RPMI8226 (cell line): ENCODE data around the gene PCNT.
"Not testable (repeated sequence)": the region's sequence is repeated elsewhere in the genome, so short reads cannot be mapped to it uniquely, and the experiment has no call there.

Experiments used
- DNase-seq: peaks from one replicate; pipeline ENCODE4 v3.0.0-alpha.2; 2015

PCNT gene

DNA sequence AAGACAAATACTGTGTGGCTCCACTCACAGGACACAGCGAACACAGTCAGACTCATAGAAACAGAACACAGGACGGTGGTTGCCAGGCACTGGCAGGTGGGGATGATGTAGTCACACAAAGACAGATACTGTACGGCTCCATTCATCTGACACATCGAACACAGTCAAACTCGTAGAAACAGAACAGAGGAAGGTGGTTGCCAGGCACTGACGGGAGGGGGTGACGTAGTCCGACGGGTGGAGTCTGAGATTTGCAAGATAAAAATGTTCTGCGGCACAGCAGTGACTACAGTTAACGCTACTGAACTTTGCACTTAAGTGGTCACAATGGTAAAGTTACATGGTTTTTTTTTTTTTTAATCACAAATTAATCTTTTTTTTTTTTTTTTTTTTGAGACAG lies 19.0 kb upstream of the PCNT start:
- no peak for DNase-seq

DNA sequence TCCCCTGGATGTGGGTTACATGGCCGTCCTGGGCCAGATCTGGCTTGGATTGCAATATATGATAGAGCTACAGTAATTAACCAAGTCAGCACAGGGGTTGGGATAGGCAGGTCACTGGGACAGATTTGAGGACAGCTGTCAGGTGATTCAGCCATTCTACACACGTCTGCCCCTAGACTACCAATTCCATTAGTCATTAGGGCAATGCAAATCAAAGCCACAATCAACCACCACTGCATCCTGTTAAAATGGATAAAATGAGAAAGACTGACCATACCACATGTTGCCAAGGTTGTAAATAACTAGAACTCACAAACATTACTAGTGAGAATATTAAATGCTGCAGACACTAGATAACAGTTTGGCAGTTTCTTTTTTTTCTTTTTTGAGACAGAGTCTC lies 16.3 kb upstream of the PCNT start:
- DNase-seq = no peak

DNA sequence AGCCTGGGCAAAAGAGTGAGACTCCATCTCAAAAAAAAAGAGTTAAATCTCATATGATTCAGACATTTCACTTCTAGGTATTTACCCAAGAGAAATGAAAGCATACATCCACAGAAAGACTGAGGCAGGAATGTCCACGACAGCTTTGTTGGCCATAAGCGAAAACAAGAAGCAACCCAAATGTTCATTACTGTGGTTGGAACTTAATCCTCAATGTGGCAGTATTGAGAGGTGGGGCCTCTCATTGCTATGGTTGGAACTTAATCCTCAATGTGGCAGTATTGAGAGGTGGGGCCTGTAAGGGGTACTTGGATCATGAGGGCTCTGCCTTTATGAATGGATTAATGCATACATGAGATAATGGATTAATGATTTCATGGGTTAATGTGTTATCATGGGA lies 15.5 kb upstream of the PCNT start:
- no peak for DNase-seq

DNA sequence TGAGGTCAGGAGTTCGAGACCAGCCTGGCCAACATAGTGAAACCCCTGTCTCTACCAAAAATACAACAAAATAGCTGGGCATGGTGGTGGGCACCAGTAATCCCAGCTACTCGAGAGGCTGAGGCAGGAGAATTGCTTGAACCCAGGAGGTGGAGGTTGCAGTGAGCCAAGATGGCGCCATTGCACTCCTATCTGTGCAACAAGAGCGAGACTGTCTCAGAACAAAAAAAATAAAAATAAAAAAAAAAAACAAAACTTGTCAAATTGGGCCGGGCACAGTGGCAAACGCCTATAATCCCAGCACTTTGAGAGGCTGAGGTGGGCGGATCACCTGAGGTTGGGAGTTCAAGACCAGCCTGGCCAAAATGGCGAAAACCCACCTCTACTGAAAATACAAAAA lies 13.7 kb upstream of the PCNT start:
- DNase-seq = not testable (repeated sequence)

DNA sequence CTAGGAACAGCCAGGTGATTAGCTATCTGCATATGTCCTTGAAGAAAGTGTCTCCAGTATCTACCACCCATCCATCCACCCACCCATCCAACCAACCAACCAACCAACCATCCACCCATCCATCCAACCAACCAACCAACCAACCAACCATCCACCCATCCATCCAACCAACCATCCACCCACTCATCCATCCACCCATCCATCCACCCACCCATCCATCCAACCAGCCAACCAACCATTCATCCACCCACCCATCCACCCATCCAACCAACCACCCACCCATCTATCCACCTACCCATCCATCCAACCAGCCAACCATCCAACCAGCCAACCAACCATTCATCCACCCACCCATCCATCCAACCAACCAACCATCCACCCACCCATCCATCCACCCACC lies 12.4 kb upstream of the PCNT start:
- DNase-seq = no peak

DNA sequence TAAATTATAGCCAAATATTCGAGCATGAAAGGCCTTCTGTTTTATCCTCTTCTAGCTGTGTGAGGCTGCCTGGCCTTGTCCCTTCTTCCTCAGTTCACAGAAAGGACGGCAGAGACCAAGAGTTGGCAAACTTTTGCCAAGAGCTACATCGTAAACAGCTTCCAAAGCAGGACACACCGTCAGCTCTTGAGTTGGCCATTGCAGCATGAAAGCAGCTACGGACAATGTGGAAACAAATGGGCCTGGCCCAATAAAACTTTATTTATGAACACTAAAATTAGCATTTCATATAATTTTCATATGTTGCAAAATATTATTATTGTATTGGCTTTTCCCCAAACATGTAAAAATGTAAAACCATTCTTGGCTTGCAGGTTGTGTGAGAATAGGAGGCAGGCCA lies 11.0 kb upstream of the PCNT start:
- no peak for DNase-seq

DNA sequence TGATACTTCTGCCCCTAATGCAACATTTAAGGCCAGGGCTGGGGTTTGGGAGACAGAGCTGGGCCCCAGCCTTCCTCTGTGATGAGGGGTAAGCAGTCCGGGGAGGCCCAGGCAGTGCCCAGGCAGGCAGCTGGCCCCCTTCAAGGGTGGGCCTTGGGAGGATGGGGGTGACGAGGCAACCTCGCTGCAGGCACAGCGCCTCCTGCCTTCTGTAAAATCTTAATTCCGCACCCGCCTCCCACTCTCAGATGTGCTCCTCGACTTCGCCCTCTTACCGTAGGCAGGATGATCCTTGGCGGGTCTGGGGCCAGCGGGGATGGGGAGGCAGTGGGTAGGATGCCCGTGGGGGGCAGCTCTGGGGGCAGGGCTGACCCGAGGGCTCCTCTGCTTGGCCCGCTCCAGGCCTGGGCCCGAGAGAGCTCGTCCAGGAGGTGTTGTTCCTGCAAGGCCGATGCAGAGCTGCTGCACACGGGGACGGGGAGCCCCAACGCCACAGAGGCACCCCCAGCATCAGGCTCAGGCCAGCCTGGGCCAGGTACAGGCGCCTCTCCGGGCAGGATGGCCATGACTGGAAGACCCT lies 9.4 kb upstream of the PCNT start:
- DNase-seq = no peak

DNA sequence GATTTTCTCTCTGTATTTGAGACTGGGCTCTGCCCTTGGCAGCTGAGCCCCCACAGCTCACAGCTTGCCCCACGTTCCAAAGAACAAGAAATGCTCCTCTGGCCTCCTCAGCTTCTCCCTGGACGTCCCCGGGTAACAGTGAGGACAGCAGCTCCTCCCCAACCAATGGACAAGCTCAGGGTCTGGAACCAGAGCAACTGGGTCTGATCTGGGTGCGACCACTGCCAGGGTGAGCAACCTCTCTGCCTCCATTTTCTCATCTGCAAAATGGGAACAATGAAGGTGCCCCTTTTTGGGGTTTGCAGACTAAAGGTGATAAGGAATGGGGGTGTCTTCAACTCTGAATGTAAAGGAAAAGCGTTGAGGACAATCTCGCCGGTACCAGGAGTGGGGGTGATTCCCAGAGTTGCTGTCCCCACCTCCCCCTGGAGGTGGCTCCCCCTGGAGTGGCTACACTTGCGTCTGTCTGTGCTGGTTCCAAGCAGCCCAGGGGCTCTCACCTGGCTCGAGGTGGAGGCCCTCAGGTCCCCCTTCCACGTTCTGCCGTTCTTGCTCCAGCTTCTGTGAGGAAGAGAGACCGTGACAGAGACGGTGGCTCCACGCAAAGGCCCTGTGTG lies 7.1 kb upstream of the PCNT start:
- no peak for DNase-seq

DNA sequence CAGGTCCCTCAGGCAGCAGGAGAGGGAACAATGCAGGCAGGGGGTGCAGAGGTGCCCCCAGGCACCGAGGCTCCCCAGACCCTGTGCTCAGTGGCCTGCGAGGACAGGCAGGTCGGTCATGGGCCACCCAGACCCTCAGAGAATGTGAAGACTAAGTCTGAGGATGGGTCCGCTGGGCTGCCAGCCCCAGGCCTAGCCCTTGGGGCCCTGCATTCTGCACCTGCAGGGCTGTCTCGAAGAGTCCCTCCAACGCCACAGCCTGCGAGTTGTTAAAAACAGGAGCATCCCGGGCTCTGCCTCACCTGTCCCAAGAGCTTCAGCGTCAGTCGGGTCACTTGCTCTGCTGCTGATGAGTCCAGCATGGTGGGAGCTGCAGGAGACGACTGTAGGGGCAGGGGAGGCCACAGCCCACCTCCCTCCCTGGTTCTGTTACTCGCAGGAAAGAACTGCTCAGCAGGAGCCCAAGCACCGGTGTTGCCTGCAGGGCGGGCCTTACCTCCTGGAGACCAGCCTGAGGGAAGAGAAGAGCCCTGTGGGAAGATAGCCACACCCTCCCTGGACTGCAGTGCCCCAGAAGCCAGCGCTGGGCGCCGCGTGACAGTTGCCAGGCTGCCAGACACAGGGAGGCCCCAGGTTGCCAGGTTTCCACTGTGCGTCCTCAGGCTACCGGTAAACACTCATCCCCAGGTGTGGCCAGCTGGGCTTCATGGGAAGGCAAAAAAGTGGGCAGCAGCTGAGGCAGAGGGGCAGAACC lies 6.1 kb upstream of the PCNT start:
- no peak for DNase-seq

DNA sequence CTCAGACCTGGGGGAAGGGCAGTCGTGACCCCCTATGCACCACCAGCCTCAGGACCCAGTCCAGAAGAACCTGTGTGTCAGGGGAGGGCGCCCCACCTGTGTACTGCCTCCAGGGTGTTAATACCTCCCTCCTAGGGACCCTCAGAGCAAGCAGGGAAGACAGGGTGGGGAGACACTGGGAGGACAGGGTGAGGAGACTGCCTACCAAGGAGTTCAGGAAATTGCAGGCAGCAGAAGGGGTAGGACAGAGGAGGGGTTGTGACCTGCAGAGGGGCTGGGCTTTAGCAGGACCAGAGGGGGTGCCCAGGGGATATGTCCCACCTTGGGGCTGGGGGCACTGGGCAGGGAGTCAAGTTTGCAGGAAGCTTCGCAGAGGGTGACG lies 5.5 kb upstream of the PCNT start:
- no peak for DNase-seq

DNA sequence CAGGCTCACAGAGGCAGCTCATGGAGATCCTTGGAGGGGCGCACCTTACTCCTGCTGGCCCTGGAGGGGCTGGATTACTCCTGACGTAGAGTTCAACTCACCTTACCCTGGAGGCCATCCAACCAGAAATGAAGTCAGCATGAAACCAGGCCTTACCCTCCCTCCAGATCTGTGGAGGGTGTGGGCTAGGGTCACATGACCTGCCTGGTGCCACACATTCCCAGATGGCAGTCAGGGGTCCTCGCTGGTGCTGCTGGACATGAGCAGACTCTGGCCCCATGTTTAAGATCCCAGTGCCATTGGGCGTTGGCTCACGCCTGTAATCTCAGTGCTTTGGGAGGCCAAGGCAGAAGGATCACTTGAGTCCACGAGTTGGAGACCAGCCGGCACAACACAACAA lies 4.8 kb upstream of the PCNT start:
- DNase-seq = no peak

DNA sequence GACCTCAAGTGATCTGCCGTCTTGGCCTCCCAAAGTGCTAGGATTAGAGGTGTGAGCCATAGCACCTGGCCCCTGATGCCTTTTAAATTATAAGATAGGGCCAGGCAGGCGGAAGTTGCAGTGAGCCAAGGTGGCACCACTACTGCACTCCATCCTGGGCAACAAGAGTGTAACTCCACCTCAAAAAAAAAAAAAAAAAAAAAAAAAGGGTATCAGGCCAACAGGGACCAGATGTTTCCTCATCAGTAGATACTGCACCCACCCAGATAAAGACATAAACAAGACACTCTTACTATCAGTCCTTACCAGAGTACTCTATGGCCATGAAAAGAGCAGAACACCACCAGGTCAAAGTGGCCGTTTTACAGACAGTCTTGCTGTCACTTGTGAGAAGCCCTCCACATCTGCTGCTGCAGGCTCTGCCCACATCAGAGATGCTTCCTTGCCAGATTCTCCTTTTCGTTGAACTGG lies 3.6 kb upstream of the PCNT start:
- DNase-seq = no peak

DNA sequence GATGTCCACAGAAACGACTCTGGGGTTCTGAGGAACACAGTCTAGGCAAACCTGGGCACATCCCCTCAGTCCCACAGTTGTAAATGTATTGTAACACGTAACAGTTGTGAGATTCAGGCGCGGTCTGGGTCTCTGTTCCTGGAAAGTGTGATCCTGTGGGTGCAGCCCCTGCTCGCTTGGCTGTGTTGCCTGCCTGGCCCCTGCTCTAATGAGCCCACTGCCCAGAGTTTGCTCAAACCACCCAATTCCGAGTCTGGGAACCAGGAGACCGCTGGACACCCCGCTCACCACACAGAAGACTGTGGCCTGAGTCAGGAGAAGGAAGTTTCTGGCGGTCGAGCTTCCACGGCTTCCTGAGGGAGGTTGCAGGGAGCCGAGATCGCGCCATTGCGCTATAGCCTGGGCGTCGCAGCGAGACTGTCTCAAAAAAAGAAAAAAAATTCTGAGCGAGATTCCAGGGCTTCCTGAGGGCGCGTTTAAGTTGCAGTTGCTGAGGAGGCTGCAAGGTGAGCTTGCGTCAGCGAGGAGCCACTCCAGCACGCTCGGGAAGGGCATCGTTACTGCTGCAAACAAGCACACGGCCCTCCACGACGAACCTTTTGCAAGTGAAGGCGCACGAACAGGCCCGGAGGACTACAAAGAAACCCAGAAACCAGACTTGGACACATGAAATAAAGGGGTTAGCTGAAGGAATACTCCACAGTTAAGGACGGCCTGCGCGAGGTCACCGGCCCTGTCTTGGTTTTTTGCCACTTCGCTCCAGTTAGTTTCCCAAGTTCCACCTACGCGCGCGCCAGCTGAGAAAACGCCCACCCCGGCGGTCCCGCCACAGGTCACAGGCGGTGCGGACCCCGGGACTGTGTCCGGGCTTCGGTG lies 1.4 kb upstream of the PCNT start:
- peak; percentile 47 for DNase-seq

DNA sequence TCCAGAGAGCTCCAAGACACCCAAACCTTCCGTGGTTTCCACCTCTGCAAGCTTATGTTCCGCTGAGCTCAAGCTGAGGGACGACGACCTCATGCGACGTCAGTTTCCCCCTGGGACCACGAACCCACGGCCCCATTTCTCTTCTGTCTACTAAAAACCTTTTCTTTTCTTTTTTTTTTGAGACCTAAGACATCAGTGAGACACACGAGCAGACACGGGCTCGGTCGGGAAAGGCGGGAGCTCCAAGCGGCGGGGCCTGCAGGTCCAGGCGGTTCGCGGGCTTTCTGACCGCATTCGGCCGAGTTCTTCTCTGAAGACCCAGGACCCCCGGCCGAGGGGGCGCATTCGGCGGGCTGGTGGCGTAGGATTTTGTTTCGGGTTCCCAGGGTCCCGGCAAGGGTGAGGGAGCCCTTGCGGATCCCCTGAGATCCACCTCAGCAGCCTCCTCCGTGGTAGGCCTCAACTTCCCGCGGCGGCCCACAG lies 688 bp upstream of the PCNT start:
- peak; percentile 43 for DNase-seq

DNA sequence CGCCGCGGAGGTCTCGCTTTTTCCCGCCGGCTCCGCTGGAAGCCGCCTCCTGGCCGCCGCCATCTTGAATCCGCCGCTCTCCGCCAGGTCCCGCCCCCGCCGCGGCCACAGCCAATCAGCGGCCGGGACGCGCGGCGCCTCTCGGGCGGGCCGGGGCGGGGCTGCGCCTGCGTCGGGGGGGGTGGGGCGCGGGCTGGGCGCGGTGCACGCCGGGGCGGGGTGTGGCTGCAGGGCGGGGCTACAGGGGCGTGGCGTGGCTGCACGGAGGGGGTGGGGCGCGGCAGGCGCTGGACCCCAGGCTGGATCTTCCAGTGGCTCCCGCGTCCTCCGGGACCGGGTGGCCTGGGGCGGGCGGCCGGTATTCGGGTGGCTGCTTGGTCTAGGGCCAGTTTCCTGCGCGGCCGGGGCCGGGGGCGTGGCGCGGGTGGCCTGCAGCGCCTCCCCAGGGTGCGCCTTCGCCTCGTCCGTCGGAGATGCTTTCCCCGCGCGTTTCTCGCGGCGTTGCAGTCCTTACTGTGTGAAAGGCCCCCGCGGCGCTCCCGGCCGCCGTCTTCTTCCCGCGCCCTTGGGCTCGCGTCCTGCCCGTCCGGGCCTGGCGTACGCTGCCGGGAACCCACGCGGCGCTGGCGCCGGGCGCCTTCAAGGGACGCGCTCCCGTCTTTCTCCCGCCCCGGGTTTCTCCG lies 575 bp downstream of the PCNT start:
- peak; percentile 91 for DNase-seq

DNA sequence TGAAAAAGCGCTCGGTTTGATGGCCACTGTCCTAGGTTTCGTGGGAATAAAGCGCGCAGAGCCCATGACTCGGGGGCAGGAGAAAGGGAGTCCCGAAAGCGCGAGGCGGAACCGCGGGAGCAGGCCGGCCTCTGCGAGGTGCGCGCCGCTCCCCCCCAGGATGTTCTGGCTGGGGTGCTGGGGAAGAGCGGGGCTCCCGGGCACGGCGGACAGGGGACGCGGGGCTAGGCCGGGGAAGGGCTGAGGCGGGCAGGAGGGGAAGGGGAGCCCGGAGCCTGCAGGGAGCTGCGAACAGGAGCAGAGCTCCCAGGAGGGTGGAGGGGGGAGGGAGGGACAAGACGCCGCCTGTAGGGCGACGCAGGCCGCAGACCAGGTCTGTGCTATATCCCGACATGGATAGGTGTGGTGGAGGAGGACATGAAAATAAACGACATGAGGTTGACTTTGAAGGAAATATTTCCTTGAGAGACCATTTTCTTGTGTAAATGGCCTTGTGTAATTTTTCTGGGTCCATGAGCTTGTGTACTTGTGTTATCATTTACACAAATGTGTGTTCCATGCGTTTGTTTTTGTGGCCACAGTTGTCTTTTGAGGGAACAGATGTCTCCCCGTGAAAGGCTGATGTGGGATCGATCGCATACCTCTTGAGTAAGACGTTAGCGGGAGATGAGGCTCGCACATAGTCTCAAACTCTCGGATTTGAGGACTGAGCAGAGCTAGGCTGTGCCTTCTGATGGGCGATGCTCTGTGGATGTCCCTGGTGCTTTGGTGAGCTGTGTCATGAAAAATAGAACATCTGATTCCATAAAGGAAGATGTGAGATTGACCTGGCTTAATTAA lies 1.3 kb downstream of the PCNT start:
- DNase-seq = peak; percentile 72

DNA sequence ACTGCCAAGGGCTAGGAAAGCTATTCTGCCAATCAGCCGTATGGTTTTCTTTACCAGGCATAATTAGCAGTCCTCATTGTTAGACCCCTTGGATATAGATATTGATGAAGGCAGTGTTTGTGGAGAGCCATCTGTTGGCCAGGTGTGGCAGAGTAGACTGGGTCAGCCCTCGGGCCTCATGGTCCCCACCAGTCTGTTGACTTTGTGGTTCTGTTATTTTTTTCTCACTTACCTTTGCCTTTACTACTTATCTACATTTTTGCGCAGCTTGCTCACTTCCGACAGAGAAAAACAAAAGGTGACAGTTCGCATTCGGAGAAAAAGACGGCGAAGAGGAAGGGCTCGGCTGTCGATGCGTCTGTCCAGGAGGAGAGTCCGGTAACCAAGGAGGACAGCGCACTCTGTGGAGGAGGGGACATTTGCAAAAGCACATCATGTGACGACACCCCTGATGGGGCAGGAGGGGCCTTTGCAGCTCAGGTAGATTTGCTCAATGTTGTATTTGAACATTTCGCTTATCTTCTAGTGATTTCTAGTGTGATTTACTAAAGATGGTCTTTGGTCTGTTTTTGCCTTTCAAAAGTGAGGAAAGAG lies 2.3 kb downstream of the PCNT start:
- DNase-seq = no peak

DNA sequence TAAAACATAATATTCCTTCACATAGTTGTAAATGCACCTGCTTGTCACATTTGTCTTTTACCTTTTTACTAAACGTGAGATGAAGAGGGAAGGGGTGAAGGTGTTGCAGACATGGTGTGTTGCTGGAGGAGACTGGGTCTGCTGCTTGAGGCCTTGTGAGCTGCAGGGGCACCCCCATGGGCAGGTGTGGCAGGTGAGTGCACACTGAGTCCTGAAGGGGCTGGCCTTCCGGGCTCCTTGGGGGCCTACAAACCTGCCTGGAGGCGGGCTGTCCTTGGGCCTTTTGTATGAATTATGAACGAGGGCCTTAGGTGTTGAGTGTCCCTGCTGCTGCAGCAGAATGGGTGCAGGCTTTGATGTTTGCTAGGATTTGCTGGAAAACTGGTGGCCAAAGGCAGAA lies 3.8 kb downstream of the PCNT start:
- DNase-seq = no peak

DNA sequence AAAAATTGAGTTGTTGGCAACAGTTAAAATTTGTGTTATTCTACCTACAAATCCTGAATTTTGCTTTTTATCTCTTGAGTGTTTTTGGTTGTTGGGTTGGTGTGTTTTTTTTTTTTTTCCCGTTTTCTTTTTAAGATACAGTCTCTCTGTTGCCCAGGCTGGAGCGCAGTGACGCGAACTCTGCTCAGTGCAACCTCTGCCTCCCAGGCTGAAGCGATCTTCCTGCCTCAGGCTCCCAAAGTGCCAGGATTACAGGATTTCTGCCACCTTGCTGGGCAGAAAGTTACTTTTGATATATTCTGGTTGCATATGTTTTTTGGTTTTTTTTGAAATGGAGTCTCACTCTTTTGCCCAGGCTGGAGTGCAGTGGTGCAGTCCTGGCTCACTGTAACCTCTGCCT lies 4.2 kb downstream of the PCNT start:
- no peak for DNase-seq

DNA sequence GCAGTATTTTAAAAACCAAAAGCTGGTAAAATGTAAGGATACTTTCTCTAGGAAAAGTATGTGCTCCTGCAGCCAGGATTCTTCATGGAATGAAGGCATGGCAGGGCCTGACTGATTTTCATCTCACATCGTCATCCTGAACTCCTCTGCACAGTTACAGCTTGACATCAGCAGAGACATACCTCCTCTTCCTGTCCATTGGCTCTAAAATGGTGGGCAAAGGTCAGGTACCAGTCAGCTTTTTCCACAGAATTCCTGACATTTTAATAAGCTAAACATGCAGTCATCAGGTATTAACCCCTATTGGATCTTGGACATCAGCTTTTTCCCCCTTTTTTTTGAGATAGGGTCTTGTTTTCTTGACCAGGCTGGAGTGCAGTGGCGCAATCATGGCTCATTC lies 5.8 kb downstream of the PCNT start:
- DNase-seq = no peak
